ENCODE data around the gene UBQLNL.

The UBQLNL gene

GRCh38 chr11:5507177-5507932, 9.1 kb downstream of the UBQLNL start:
- no peak for DNase-seq (ENCODE audit: low spot score)

GRCh38 chr11:5505363-5506048, 11.0 kb downstream of the UBQLNL start:
- DNase-seq (ENCODE audit: low spot score) = no peak

- no peak for DNase-seq (ENCODE audit: low spot score)
Measured at GRCh38 chr11:5504403-5504921, 12.0 kb downstream of the UBQLNL start.

DNA sequence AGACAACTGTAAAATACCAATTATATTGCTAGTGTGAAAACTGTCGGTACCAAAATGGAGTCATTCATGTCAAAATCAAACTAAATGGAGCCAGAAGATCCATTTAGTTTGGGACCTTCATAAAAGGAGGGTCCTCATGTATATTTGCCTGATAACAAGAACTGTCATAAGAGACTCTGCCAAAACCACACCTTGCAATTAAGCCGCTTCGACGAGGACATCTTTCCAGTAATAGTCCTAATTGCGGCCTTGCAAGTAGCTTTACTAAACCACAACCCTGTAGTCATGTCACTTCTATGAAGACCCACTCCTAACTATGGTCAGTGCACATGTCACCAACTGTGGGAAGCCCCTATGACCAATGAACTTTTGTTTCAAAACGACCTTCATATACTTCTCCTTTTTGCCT, 16.1 kb downstream of the UBQLNL start:
- DNase-seq (ENCODE audit: low spot score) = no peak

DNA sequence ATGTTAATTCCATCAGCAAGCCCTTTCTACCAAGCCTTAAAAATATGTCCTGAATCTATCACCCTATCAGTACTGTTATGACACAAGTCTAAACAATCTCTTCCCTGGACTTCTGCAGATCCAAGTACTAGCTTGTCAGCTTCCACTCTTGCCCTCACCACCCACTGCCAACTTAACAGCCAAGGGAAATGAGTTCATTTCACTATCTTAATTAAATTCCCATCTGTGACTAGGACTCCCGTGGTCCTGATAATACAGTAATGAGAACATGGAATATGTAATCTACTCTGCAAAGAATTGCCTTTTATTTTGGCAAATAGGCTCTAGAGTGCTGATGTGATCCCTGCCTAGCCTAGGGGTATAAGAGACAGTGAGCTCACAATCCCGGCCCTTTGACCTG, 16.8 kb downstream of the UBQLNL start:
- DNase-seq (ENCODE audit: low spot score) = no peak

DNA sequence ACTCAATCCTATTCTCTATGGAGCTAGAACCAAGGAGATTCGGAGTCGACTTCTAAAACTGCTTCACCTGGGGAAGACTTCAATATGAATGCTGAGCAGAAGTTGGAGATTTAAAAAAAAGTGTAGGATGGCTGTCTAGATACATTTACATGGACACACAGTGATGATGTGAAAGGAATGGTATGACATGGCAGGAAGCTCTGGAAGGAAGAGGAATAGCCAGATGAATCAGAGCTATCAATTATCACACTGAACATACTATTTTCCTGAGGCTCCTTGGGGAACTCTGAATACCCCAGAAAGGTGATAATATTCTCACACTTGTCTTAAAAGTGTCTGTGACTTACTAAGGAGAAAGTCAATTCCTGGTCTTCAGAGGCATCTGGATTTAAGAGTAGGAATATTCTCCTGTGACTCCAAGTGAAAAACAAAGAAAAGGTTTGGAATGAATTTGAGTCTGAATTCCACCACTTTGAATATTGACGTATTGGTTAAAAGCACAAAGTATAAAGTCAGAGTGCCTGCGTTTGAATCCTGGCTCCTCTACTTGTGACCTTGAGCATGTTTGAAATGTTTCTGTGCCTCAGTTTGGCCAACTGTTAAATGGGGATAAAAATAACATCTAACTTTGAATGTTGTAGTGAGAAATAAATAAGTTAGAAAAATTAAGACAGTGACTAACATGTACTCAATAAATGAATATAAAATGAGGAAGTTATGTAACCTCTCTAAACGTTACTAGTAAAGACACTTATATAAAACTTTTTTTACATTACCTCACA, 26.7 kb downstream of the UBQLNL start:
- DNase-seq (ENCODE audit: low spot score) = no peak

- no peak for DNase-seq (ENCODE audit: low spot score)
Measured at GRCh38 chr11:5488798-5489399, 27.6 kb downstream of the UBQLNL start.

- no peak for DNase-seq (ENCODE audit: low spot score)
Measured at GRCh38 chr11:5488385-5488784, 28.1 kb downstream of the UBQLNL start, which contains the start of gene OR52D1. Gene OR52D1, plus strand, starts transcription at chr11:5488685. Its CDS starts 22 bp downstream, at chr11:5488707.

DNA sequence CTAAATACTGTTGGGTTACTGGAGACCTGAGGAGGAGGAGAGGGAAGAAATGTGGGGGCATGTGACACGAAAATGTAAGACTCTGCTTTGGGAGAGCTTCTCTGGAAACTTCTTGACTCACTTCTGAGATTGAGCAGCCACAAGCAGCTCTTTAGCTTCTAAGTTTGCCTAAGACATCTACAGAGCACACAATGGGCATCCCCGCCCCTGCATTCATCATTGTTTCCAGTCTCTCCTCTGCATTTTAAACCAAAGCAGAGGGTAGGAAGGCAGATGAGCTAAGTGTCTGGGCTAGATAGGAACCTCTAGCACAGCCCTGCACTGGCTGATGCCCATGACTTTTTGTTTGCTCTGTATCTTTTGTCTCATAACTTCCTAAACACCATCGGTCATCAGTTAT, 30.1 kb downstream of the UBQLNL start:
- DNase-seq (ENCODE audit: low spot score) = no peak

- DNase-seq (ENCODE audit: low spot score) = no peak
Measured at GRCh38 chr11:5486003-5486402, 30.5 kb downstream of the UBQLNL start.

- DNase-seq (ENCODE audit: low spot score) = no peak
Measured at GRCh38 chr11:5476186-5476819, 40.2 kb downstream of the UBQLNL start.

GRCh38 chr11:5473921-5474320, 42.6 kb downstream of the UBQLNL start:
- DNase-seq (ENCODE audit: low spot score) = no peak

GRCh38 chr11:5467527-5467926, 49.0 kb downstream of the UBQLNL start:
- no peak for DNase-seq (ENCODE audit: low spot score)

All from ecto neural progenitor cell (in vitro differentiated cells).